MCF 10A (cell line): ENCODE measurements around the gene OR2AK2. TPM values are rescaled to one million over a fixed set of nuclear protein-coding genes. Genes with fewer than 3 reads are reported as not detected.

Experiments used
- BruUV-seq: library from RNA; stranded (reverse); fragments of 400-500 nt; replicated peaks from 2 replicates; lab custom pipeline; 2021; lab: Mats Ljungman, UMichigan
- CTCF ChIA-PET: fragments of 300-600 bp; sonication (Branson Sonifier 250); formaldehyde crosslinking; extraction: SDS; loops from one replicate; lab custom pipeline; 2021; ENCODE audit warnings: antibody characterized with exemption, inconsistent platforms; lab: Yijun Ruan, JAX
- POLR2A ChIA-PET: fragments of 300-600, 350-650 bp; sonication (Branson Sonifier 250); formaldehyde crosslinking; extraction: SDS; loops from one replicate; lab custom pipeline; 2020; ENCODE audit warnings: antibody characterized with exemption, inconsistent platforms; lab: Yijun Ruan, JAX
- DNase-seq: peaks from one replicate; pipeline ENCODE4 v3.0.0-alpha.2; 2018; ENCODE audit not compliant: unreplicated experiment
- H3K27ac Mint-ChIP-seq: one replicate; pipeline ENCODE4 v1.8.0; 2022; ENCODE audit warnings: mild to moderate bottlenecking, low read depth, mixed read lengths; ENCODE audit not compliant: unreplicated experiment
- H3K27me3 Mint-ChIP-seq: one replicate; pipeline ENCODE4 v1.8.0; 2022; ENCODE audit warnings: mixed read lengths; ENCODE audit not compliant: insufficient read depth, unreplicated experiment
- H3K36me3 Mint-ChIP-seq: one replicate; pipeline ENCODE4 v1.8.0; 2022; ENCODE audit warnings: mild to moderate bottlenecking, moderate library complexity, mixed read lengths; ENCODE audit not compliant: insufficient read depth, unreplicated experiment
- H3K4me1 Mint-ChIP-seq: one replicate; pipeline ENCODE4 v1.8.0; 2022; ENCODE audit warnings: mixed read lengths; ENCODE audit not compliant: insufficient read depth, unreplicated experiment
- H3K4me3 Mint-ChIP-seq: one replicate; pipeline ENCODE4 v1.8.0; 2022; ENCODE audit warnings: mild to moderate bottlenecking, moderate library complexity, mixed read lengths; ENCODE audit not compliant: unreplicated experiment
- H3K9me3 Mint-ChIP-seq: one replicate; pipeline ENCODE4 v1.8.0; 2022; ENCODE audit warnings: mixed read lengths; ENCODE audit not compliant: unreplicated experiment
- CTCF ChIP-seq: fragments of 200-600 bp; IDR thresholded peaks from one replicate; pipeline ENCODE4 v1.8.0; 2022; ENCODE audit warnings: antibody characterized with exemption, mild to moderate bottlenecking; ENCODE audit not compliant: unreplicated experiment
- intact Hi-C: fragments of 100-400 bp; cut with micrococcal nuclease; formaldehyde crosslinking; loops from 2 replicates; pipeline ENCODE4 v1.14.1; 2022
- total RNA-seq: library from RNA; stranded (reverse); gene quantifications from 2 replicates; pipeline ENCODE4 v1.2.3, GENCODE V29; 2022

Gene OR2AK2
- total RNA-seq, 1 experiment from 2014 or later, result not detected

- Mint-ChIP-seq H3K9me3 (peaks cover 19% of the 10 kb centered on the region), H3K4me1 (no peaks in the 10 kb centered on the region), H3K4me3 (no peak overlapping the region), H3K27ac (no peak overlapping the region), H3K27me3 (no peaks in the 10 kb centered on the region), H3K36me3 (no peaks in the 10 kb centered on the region)
- TF ChIP-seq CTCF, result no peak
- DNase-seq, result no peak
- BruUV-seq, result no TSS peak
- POLR2A ChIA-PET, result interaction anchor here (1.5 kb wide), 1 partner anchor 20 kb away, joined by 5 read pairs; no protein-coding TSS in a partner anchor
- intact Hi-C loops, result no loop called here
- CTCF ChIA-PET, result no interaction called here
Measured at GRCh38 chr1:247942624-247943023, 22.4 kb upstream of the OR2AK2 start.

GRCh38 chr1:247948558-247948957 lies 16.5 kb upstream of the OR2AK2 start, which contains the start of gene OR2L8:
TSS of gene OR2L8 (plus strand) at chr1:247948858. CDS start at chr1:247948858, 0 bp downstream.
- Mint-ChIP-seq H3K4me3 (no peak within 1 kb of the TSS), H3K9me3 (peaks cover 25% of the 10 kb centered on the region), H3K27ac (no peak within 1 kb of the TSS), H3K4me1 (no peaks in the 10 kb centered on the region), H3K36me3 (peaks cover 4% of the 10 kb centered on the region), H3K27me3 (no peaks in the 10 kb centered on the region)
- intact Hi-C loops, result no loop called here
- BruUV-seq, result no TSS peak
- POLR2A ChIA-PET, result no interaction called here
- no peak for DNase-seq
- CTCF ChIA-PET, result no interaction called here
- TF ChIP-seq CTCF, result no peak

- H3K27ac Mint-ChIP-seq, result no peak overlapping the region
- ChIA-PET POLR2A (interaction anchor here (0.7 kb wide), 1 partner anchor 1335 kb away, joined by 3 read pairs; no protein-coding TSS in a partner anchor), CTCF (interaction anchor here (0.6 kb wide), 1 partner anchor 874 kb away, joined by 3 read pairs; no protein-coding TSS in a partner anchor)
- BruUV-seq, result no TSS peak
- TF ChIP-seq CTCF, result no peak
- peaks cover 4% of the 10 kb centered on the region for H3K36me3 Mint-ChIP-seq
- no peak overlapping the region for H3K4me3 Mint-ChIP-seq
- intact Hi-C loops, result no loop called here
- H3K9me3 Mint-ChIP-seq, result peaks cover 23% of the 10 kb centered on the region
- H3K27me3 Mint-ChIP-seq, result no peaks in the 10 kb centered on the region
- no peak for DNase-seq
- H3K4me1 Mint-ChIP-seq, result no peaks in the 10 kb centered on the region
Measured at GRCh38 chr1:247953408-247953807, 11.6 kb upstream of the OR2AK2 start.

- intact Hi-C loops, result no loop called here
- Mint-ChIP-seq H3K4me1 (peaks cover 34% of the 10 kb centered on the region), H3K27me3 (no peaks in the 10 kb centered on the region), H3K9me3 (peaks cover 28% of the 10 kb centered on the region), H3K36me3 (no peaks in the 10 kb centered on the region), H3K27ac (peak overlapping the region; percentile 8), H3K4me3 (no peak overlapping the region)
- TF ChIP-seq CTCF, result no peak
- BruUV-seq, result no TSS peak
- ChIA-PET POLR2A (no interaction called here), CTCF (no interaction called here)
- no peak for DNase-seq
Measured at GRCh38 chr1:247961791-247962190, 3.2 kb upstream of the OR2AK2 start.
